Measurements from ENCODE around the gene PALD1.
A peak's percentile ranks its signal among the peaks of the same experiment; 100 is the strongest.
"Not testable (repeated sequence)": the region's sequence is repeated elsewhere in the genome, so short reads cannot be mapped to it uniquely, and the experiment has no call there.

Gene PALD1

GRCh38 chr10:70575874-70576802, 97.6 kb downstream of the PALD1 start:
- DNase-seq = no peak

GRCh38 chr10:70576803-70577517, 98.4 kb downstream of the PALD1 start:
- no peak for DNase-seq

- peak; percentile 41 to 68 for DNase-seq
These were observed 99.9 kb downstream of the PALD1 start for GRCh38 chr10:70578371-70578947.

GRCh38 chr10:70579234-70580002, 100.9 kb downstream of the PALD1 start:
- no peak for DNase-seq

GRCh38 chr10:70581176-70581575, 102.6 kb downstream of the PALD1 start:
- not testable (repeated sequence) for DNase-seq

GRCh38 chr10:70582793-70583668, 104.5 kb downstream of the PALD1 start:
- DNase-seq = no peak

- DNase-seq = no peak
These were observed 105.1 kb downstream of the PALD1 start for GRCh38 chr10:70583669-70584037.

GRCh38 chr10:70584366-70584765, 105.8 kb downstream of the PALD1 start:
- no peak for DNase-seq

GRCh38 chr10:70584909-70585544, 106.5 kb downstream of the PALD1 start:
- DNase-seq = no peak

GRCh38 chr10:70585578-70586169, 107.1 kb downstream of the PALD1 start:
- DNase-seq = no peak

- DNase-seq = no peak
These were observed 107.9 kb downstream of the PALD1 start for GRCh38 chr10:70586348-70586930.

- DNase-seq = no peak
These were observed 108.6 kb downstream of the PALD1 start for GRCh38 chr10:70587045-70587658.

- DNase-seq = no peak
These were observed 109.7 kb downstream of the PALD1 start for GRCh38 chr10:70588255-70588654.

- no peak for DNase-seq
These were observed 110.4 kb downstream of the PALD1 start for GRCh38 chr10:70588859-70589570.

GRCh38 chr10:70589762-70590654, 111.4 kb downstream of the PALD1 start:
- DNase-seq = no peak

- DNase-seq = no peak
These were observed 112.3 kb downstream of the PALD1 start for GRCh38 chr10:70590655-70591416.

- DNase-seq = no peak
These were observed 113.7 kb downstream of the PALD1 start for GRCh38 chr10:70592186-70592735.
